OCI-LY3 (cell line): ENCODE measurements around the gene ARPC2.

Experiments used
- H2AFZ ChIP-seq: fragments of 200-600, 300-600 bp; shearing (Covaris generic); 2 replicates; pipeline ENCODE4 v1.6.0; 2014; ENCODE audit warnings: antibody characterized with exemption, low read depth, low read length
- H3K27ac ChIP-seq: fragments of 200-600, 300-600 bp; sonication (generic); 2 replicates; pipeline ENCODE4 v1.5.1; 2014; ENCODE audit warnings: mild to moderate bottlenecking, low read length, moderate library complexity, mixed read lengths
- H3K27me3 ChIP-seq: fragments of 200-600, 300-600 bp; sonication (generic); 2 replicates; pipeline ENCODE4 v1.6.1; 2014; ENCODE audit warnings: low read depth, low read length, mixed read lengths
- H3K36me3 ChIP-seq: fragments of 200-600, 300-600 bp; sonication (generic); replicated peaks from 2 replicates; pipeline ENCODE3; 2014; ENCODE audit warnings: low read depth, low read length, mixed read lengths
- H3K4me1 ChIP-seq: fragments of 300-600, 200-600 bp; sonication (generic); 2 replicates; pipeline ENCODE4 v1.6.1; 2014; ENCODE audit warnings: low read length, mixed read lengths
- H3K4me2 ChIP-seq: fragments of 200-600, 300-600 bp; sonication (generic); 2 replicates; pipeline ENCODE4 v1.6.1; 2014; ENCODE audit warnings: low read length, mixed read lengths
- H3K4me3 ChIP-seq: fragments of 300-600, 200-600 bp; sonication (generic); 2 replicates; pipeline ENCODE4 v1.5.1; 2014; ENCODE audit warnings: antibody characterized with exemption, mild to moderate bottlenecking, low read length, moderate library complexity
- H3K79me2 ChIP-seq: fragments of 300-600, 200-600 bp; shearing (Covaris generic); 2 replicates; pipeline ENCODE4 v1.6.1; 2014; ENCODE audit warnings: mild to moderate bottlenecking, low read length, mixed read lengths
- H3K9ac ChIP-seq: fragments of 300-600, 200-600 bp; shearing (Covaris generic); 2 replicates; pipeline ENCODE4 v1.6.0; 2014; ENCODE audit warnings: mild to moderate bottlenecking, low read length, moderate library complexity
- H3K9me3 ChIP-seq: fragments of 200-600, 300-600 bp; shearing (Covaris generic); 2 replicates; pipeline ENCODE4 v1.6.1; 2014; ENCODE audit warnings: low read length, mixed read lengths; ENCODE audit not compliant: insufficient read depth
- H4K20me1 ChIP-seq: fragments of 200-600, 300-600 bp; sonication (generic); 2 replicates; pipeline ENCODE4 v1.6.1; 2016; ENCODE audit warnings: low read length, mixed read lengths; ENCODE audit not compliant: insufficient read depth
- CTCF ChIP-seq: fragments of 200-600, 300-600 bp; sonication (generic); IDR thresholded peaks from 2 replicates; pipeline ENCODE4 v1.5.1; 2014; ENCODE audit warnings: antibody characterized with exemption, low read length, low read depth
- EZH2phosphoT487 ChIP-seq: fragments of 200-600 bp; shearing (Covaris generic); IDR thresholded peaks from 2 replicates; pipeline ENCODE4 v1.6.1; 2018; ENCODE audit warnings: antibody characterized with exemption, mixed run types, low read depth

ARPC2 gene

GRCh38 chr2:218219934-218220333 lies 2.9 kb downstream of the ARPC2 start:
- Histone ChIP-seq H3K79me2 (peaks cover 83% of the 10 kb centered on the region), H4K20me1 (peaks cover 51% of the 10 kb centered on the region), H3K36me3 (peaks cover 50% of the 10 kb centered on the region), H3K4me2 (peak overlapping the region; percentile 97), H3K9me3 (no peaks in the 10 kb centered on the region), H3K4me1 (peaks cover 67% of the 10 kb centered on the region), H3K9ac (peak overlapping the region; percentile 100), H3K4me3 (peak overlapping the region; percentile 97), H2AFZ (no peak overlapping the region), H3K27me3 (no peaks in the 10 kb centered on the region), H3K27ac (peak overlapping the region; percentile 100)
- TF ChIP-seq EZH2phosphoT487 (no peak), CTCF (no peak)

- H3K79me2 ChIP-seq: peaks cover 92% of the 10 kb centered on the region
- H3K4me2 ChIP-seq: peak overlapping the region; percentile 97
- peaks cover 59% of the 10 kb centered on the region for H3K36me3 ChIP-seq
- H3K4me1 ChIP-seq: peaks cover 77% of the 10 kb centered on the region
- no peaks in the 10 kb centered on the region for H3K9me3 ChIP-seq
- H3K27me3 ChIP-seq: no peaks in the 10 kb centered on the region
- no peak overlapping the region for H2AFZ ChIP-seq
- peaks cover 61% of the 10 kb centered on the region for H4K20me1 ChIP-seq
- H3K4me3 ChIP-seq: peak overlapping the region; percentile 97
- H3K9ac ChIP-seq: peak overlapping the region; percentile 100
- TF ChIP-seq EZH2phosphoT487 (no peak), CTCF (no peak)
- peak overlapping the region; percentile 100 for H3K27ac ChIP-seq
Measured at GRCh38 chr2:218221000-218221399, 4.0 kb downstream of the ARPC2 start.

GRCh38 chr2:218223046-218223445 lies 6.1 kb downstream of the ARPC2 start:
- H3K9me3 ChIP-seq: no peaks in the 10 kb centered on the region
- H3K79me2 ChIP-seq: peaks cover 94% of the 10 kb centered on the region
- TF ChIP-seq CTCF: no peak
- TF ChIP-seq EZH2phosphoT487: no peak
- H3K4me1 ChIP-seq: peaks cover 90% of the 10 kb centered on the region
- H3K4me3 ChIP-seq: peak overlapping the region; percentile 97
- peak overlapping the region; percentile 97 for H3K4me2 ChIP-seq
- H2AFZ ChIP-seq: no peak overlapping the region
- peaks cover 68% of the 10 kb centered on the region for H4K20me1 ChIP-seq
- H3K27ac ChIP-seq: peak overlapping the region; percentile 100
- peak overlapping the region; percentile 76 for H3K9ac ChIP-seq
- H3K27me3 ChIP-seq: no peaks in the 10 kb centered on the region
- peaks cover 67% of the 10 kb centered on the region for H3K36me3 ChIP-seq

GRCh38 chr2:218224186-218224585 lies 7.2 kb downstream of the ARPC2 start:
- Histone ChIP-seq H3K4me2 (peak overlapping the region; percentile 97), H3K9me3 (no peaks in the 10 kb centered on the region), H2AFZ (no peak overlapping the region), H3K36me3 (peaks cover 69% of the 10 kb centered on the region), H3K9ac (peak overlapping the region; percentile 76), H3K4me3 (peak overlapping the region; percentile 97), H4K20me1 (peaks cover 68% of the 10 kb centered on the region), H3K27ac (peak overlapping the region; percentile 100), H3K79me2 (peaks cover 93% of the 10 kb centered on the region), H3K4me1 (peaks cover 95% of the 10 kb centered on the region), H3K27me3 (no peaks in the 10 kb centered on the region)
- TF ChIP-seq CTCF: no peak
- TF ChIP-seq EZH2phosphoT487: no peak
